KMS-11 (cell line): ENCODE results near the gene AGT.

ENCODE experiments used
- H2AFZ ChIP-seq: fragments of 200-600 bp; sonication (generic); 2 replicates; pipeline ENCODE4 v1.6.1; 2016; ENCODE audit warnings: antibody characterized with exemption, mixed run types, low read depth
- H3K27ac ChIP-seq: fragments of 200-600 bp; sonication (generic); 2 replicates; pipeline ENCODE4 v1.6.1; 2016; ENCODE audit warnings: mild to moderate bottlenecking, mixed run types
- H3K27me3 ChIP-seq: fragments of 200-600 bp; sonication (generic); 2 replicates; pipeline ENCODE4 v1.6.1; 2017; ENCODE audit warnings: mild to moderate bottlenecking, low read depth, mixed run types, moderate library complexity; ENCODE audit not compliant: insufficient read depth
- H3K36me3 ChIP-seq: fragments of 200-600 bp; sonication (generic); 2 replicates; pipeline ENCODE4 v1.6.1; 2017; ENCODE audit warnings: mild to moderate bottlenecking, mixed run types; ENCODE audit not compliant: insufficient read depth
- H3K4me1 ChIP-seq: fragments of 200-600 bp; sonication (generic); 2 replicates; pipeline ENCODE4 v1.6.1; 2016; ENCODE audit warnings: mild to moderate bottlenecking, low read depth, mixed run types; ENCODE audit not compliant: poor library complexity, severe bottlenecking
- H3K4me2 ChIP-seq: fragments of 200-600 bp; sonication (generic); 2 replicates; pipeline ENCODE4 v1.7.0; 2016; ENCODE audit warnings: mild to moderate bottlenecking, mixed run types
- H3K4me3 ChIP-seq: fragments of 200-600 bp; sonication (generic); IDR thresholded peaks from 2 replicates; pipeline ENCODE4 v1.6.1; 2017; ENCODE audit warnings: low read depth, low read length, mixed read lengths; ENCODE audit not compliant: insufficient read depth
- H3K79me2 ChIP-seq: fragments of 200-600 bp; sonication (generic); 2 replicates; pipeline ENCODE4 v1.6.1; 2016; ENCODE audit warnings: low read depth, mixed run types; ENCODE audit not compliant: insufficient read depth
- H3K9ac ChIP-seq: fragments of 200-600 bp; sonication (generic); 2 replicates; pipeline ENCODE4 v1.6.1; 2016; ENCODE audit warnings: mild to moderate bottlenecking, mixed run types
- H4K20me1 ChIP-seq: fragments of 200-600 bp; sonication (generic); 2 replicates; pipeline ENCODE4 v1.6.1; 2016; ENCODE audit warnings: mild to moderate bottlenecking, mixed run types; ENCODE audit not compliant: insufficient read depth
- TF ChIP-seq, protein P1 (sequence below): fragments of 200-600 bp; sonication (generic); conservative IDR thresholded peaks from 2 replicates; pipeline ENCODE4 v1.6.1; 2017; ENCODE audit warnings: low read depth, mild to moderate bottlenecking, antibody characterized with exemption, low read length, moderate library complexity, mixed read lengths

AGT gene

DNA sequence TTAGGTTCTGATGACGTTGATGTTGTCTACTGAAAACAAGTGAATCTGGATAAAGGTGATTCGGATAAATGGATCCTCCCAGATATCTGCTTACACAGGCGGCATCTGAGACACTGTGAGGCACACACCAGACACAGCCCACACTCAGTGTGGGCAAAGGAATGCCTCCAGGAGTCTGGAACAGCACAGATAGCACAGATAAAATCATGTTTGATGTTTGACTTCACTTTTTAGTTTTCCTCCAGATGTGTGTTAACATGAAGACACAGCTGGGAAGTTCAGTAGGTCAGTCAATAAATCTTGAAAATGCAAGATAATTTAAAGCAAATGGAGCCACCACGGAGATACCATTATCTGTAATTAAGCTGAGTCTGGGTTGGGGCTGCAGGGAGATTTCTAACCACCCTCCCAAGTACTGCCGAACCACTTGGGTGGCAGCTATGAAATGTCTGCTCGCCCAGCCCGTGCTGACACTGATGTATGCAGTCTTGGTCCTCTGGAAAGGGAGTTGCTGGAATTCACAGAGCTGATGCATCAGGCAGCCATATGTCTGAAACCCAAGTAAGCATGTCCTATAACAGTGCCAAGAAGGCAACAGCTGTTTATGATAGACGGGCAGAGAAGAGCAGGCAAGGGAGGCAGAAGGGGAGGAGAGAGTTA lies 44.9 kb upstream of the AGT start:
- Histone ChIP-seq H4K20me1 (no peaks in the 10 kb centered on the region), H3K79me2 (no peaks in the 10 kb centered on the region), H3K36me3 (no peaks in the 10 kb centered on the region), H3K4me1 (peaks cover 3% of the 10 kb centered on the region), H3K27me3 (no peaks in the 10 kb centered on the region), H3K4me2 (no peak overlapping the region), H3K4me3 (no peak overlapping the region), H3K9ac (no peak overlapping the region), H3K27ac (no peak overlapping the region), H2AFZ (no peak overlapping the region)
- TF ChIP-seq, protein P1, sequence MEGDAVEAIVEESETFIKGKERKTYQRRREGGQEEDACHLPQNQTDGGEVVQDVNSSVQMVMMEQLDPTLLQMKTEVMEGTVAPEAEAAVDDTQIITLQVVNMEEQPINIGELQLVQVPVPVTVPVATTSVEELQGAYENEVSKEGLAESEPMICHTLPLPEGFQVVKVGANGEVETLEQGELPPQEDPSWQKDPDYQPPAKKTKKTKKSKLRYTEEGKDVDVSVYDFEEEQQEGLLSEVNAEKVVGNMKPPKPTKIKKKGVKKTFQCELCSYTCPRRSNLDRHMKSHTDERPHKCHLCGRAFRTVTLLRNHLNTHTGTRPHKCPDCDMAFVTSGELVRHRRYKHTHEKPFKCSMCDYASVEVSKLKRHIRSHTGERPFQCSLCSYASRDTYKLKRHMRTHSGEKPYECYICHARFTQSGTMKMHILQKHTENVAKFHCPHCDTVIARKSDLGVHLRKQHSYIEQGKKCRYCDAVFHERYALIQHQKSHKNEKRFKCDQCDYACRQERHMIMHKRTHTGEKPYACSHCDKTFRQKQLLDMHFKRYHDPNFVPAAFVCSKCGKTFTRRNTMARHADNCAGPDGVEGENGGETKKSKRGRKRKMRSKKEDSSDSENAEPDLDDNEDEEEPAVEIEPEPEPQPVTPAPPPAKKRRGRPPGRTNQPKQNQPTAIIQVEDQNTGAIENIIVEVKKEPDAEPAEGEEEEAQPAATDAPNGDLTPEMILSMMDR: no peak

DNA sequence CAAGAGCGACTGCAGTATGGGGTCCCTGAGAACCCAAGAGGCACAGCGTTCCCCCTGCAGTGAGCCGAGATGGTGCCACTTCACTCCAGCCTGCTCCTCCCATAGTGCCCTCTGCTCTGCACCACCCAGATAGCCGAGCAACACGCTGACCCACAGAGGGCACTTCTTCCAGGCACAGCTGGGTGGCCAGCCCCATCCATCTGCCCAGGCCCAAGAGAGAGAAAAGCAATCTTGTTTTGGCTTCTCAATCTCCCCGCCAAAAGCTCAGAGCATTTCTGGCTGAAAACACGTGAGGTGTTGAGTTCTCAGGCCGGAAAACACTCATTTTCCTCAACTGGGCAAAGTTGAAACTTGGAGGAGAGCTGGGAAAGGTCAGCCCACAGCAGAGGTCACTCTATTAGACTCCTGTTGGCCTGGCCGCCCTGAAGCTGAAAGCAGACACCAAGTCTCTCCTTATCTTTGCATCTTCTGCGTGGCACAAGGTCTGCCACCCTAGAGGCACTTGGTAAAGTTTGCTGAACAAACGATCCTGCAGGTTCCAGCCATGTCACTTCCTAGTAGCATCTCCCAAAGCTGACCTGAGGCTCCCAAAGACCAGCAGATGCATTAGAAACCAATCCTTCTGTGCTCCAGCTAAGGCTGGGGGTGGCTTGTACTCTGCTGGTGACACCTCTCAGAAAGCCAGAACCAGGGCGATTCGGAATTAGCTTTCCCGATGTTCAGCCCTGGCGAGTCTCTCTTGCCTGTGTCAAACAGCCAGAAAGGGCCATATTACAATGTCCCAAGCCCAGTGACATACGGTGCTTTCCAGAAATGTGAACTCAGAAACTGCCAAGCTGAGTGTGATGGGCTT lies 44.2 kb upstream of the AGT start:
- Histone ChIP-seq H3K27me3 (no peaks in the 10 kb centered on the region), H3K9ac (no peak overlapping the region), H2AFZ (no peak overlapping the region), H3K4me1 (peaks cover 3% of the 10 kb centered on the region), H3K4me3 (no peak overlapping the region), H3K4me2 (no peak overlapping the region), H3K79me2 (no peaks in the 10 kb centered on the region), H3K27ac (no peak overlapping the region), H3K36me3 (no peaks in the 10 kb centered on the region), H4K20me1 (no peaks in the 10 kb centered on the region)
- TF ChIP-seq, protein P1: no peak

DNA sequence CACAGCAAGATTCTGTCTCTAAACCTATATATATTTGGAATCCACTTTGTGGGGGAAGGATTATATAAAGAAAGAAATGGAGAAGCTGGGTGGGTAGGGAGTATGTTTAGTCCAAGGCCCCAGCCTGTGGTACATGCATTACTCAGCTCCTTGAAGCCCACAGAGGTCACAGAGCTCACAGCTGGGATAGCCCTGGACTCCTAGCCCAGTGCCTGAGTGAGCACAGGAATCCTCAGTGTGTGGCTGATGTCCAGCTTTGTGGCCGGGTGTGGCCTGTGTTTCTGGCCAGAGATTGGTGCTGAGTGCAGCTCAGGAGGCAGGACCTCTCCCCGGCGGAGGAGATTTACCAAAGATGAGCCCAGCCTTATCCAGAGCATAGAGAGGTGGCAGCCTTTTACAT lies 40.9 kb upstream of the AGT start:
- TF ChIP-seq, protein P1: no peak
- no peaks in the 10 kb centered on the region for H4K20me1 ChIP-seq
- no peaks in the 10 kb centered on the region for H3K79me2 ChIP-seq
- no peak overlapping the region for H3K4me3 ChIP-seq
- H2AFZ ChIP-seq: no peak overlapping the region
- no peak overlapping the region for H3K9ac ChIP-seq
- peaks cover 3% of the 10 kb centered on the region for H3K4me1 ChIP-seq
- H3K36me3 ChIP-seq: no peaks in the 10 kb centered on the region
- H3K4me2 ChIP-seq: no peak overlapping the region
- H3K27me3 ChIP-seq: no peaks in the 10 kb centered on the region
- H3K27ac ChIP-seq: no peak overlapping the region

DNA sequence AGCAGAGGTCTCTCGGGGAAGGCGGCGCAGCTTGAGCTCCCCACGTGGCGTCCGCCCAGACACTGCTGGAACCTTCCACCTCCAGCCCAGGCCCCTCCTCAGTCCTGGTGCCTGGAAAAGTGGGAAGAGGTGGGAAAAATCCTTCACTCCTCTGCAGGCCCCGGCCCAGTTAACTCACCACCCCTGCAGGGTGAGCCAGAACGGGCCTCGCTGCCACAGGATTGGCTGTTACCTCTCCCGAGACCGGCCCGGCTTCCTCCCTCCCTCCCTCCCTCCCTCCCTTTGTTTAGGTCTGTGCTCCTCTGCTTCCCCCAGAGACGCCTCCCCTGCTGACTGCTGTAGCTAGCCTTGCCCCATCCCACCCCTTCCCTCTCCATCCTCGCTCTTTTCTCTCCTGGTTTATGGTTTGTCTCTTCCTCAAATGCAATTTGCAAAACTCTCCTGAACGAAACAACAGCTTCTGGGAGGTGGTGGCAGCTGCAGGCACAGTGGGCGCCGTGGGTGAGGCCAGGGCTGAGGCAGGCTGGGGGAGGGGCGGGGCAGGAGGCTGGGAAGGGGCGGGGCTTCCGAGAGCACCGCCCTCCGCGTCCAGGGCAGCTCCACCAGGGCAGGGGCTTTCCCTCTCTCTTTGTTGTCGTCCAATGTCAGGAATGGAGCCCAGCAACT lies 39.8 kb upstream of the AGT start:
- Histone ChIP-seq H3K9ac (peak overlapping the region; percentile 36; the same call in 1 of the 2 replicates), H3K4me2 (peak overlapping the region; percentile 41), H3K36me3 (no peaks in the 10 kb centered on the region), H2AFZ (peak overlapping the region; percentile 63; the same call in 1 of the 2 replicates), H3K27ac (peak overlapping the region; percentile 30; the same call in 1 of the 2 replicates), H3K27me3 (no peaks in the 10 kb centered on the region), H3K79me2 (no peaks in the 10 kb centered on the region), H4K20me1 (no peaks in the 10 kb centered on the region), H3K4me1 (peaks cover 3% of the 10 kb centered on the region), H3K4me3 (peak overlapping the region; percentile 58)
- TF ChIP-seq, protein P1: no peak
